Fibroblast of upper back skin (primary cell): ENCODE measurements around the gene GINM1.

ENCODE experiments used
- DNase-seq: peaks from one replicate; pipeline ENCODE4 v3.0.0-alpha.2; 2013

The GINM1 gene

GRCh38 chr6:149565527-149566409 lies at the start of gene GINM1:
TSS of gene GINM1 (plus strand) at chr6:149566375. CDS start at chr6:149566415, 40 bp downstream.
- peak; percentile 94 for DNase-seq

- DNase-seq = no peak
These were observed 36.5 kb upstream of the GINM1 start for GRCh38 chr6:149529650-149530049.

- DNase-seq = no peak
These were observed 31.4 kb upstream of the GINM1 start for GRCh38 chr6:149534742-149535141.

GRCh38 chr6:149541139-149541538 lies 25.0 kb upstream of the GINM1 start:
- no peak for DNase-seq

GRCh38 chr6:149544646-149545257 lies 21.4 kb upstream of the GINM1 start:
- no peak for DNase-seq

GRCh38 chr6:149545258-149545753 lies 20.9 kb upstream of the GINM1 start:
- DNase-seq = peak; percentile 71

GRCh38 chr6:149545754-149546471 lies 20.3 kb upstream of the GINM1 start, which contains the start of gene PPIL4:
TSS of gene PPIL4 (minus strand) at chr6:149546043. CDS start at chr6:149546005, 38 bp downstream.
- DNase-seq = peak; percentile 95

- DNase-seq = no peak
These were observed 14.3 kb upstream of the GINM1 start for GRCh38 chr6:149551920-149552319.

GRCh38 chr6:149558029-149558428 lies 8.1 kb upstream of the GINM1 start:
- no peak for DNase-seq

GRCh38 chr6:149559389-149559788 lies 6.8 kb upstream of the GINM1 start:
- DNase-seq = no peak

- DNase-seq = no peak
These were observed 5.4 kb upstream of the GINM1 start for GRCh38 chr6:149560736-149561135.

- peak; percentile 91 for DNase-seq
These were observed 2.8 kb upstream of the GINM1 start for GRCh38 chr6:149563203-149563927.

- DNase-seq = no peak
These were observed 2.2 kb upstream of the GINM1 start for GRCh38 chr6:149563928-149564325.

GRCh38 chr6:149566410-149567193 lies 427 bp downstream of the GINM1 start:
- DNase-seq = peak; percentile 13

- no peak for DNase-seq
These were observed 1.0 kb downstream of the GINM1 start for GRCh38 chr6:149567194-149567586.

GRCh38 chr6:149567945-149568585 lies 1.9 kb downstream of the GINM1 start:
- no peak for DNase-seq

- no peak for DNase-seq
These were observed 14.7 kb downstream of the GINM1 start for GRCh38 chr6:149580880-149581279.

GRCh38 chr6:149581349-149581748 lies 15.2 kb downstream of the GINM1 start:
- DNase-seq = no peak

GRCh38 chr6:149586149-149586548 lies 20.0 kb downstream of the GINM1 start:
- DNase-seq = no peak

- DNase-seq = no peak
These were observed 26.8 kb downstream of the GINM1 start for GRCh38 chr6:149592983-149593382.

- no peak for DNase-seq
These were observed 27.2 kb downstream of the GINM1 start for GRCh38 chr6:149593408-149593807.
